Panc1 (cell line): ENCODE data around the gene SOAT1. TPM values are rescaled to one million over a fixed set of nuclear protein-coding genes. Genes with fewer than 3 reads are reported as not detected.
"Not testable (repeated sequence)": the region's sequence is repeated elsewhere in the genome, so short reads cannot be mapped to it uniquely, and the experiment has no call there.

Experiments used
- ATAC-seq: fragments of 200-7000 bp; cut with Tn5 transposase; 2 replicates; pipeline ENCODE4 v1.9.1; 2020; ENCODE audit warnings: mild to moderate bottlenecking, moderate library complexity
- BruUV-seq: library from RNA; stranded (reverse); fragments of 400-500 nt; replicated peaks from 2 replicates; lab custom pipeline; 2021; lab: Mats Ljungman, UMichigan
- CTCF ChIA-PET: fragments of 300-600 bp; sonication (Branson Sonifier 250); formaldehyde crosslinking; loops from one replicate; lab custom pipeline; 2022; ENCODE audit warnings: antibody characterized with exemption; lab: Charles Lee
- POLR2A ChIA-PET: fragments of 300-600 bp; sonication (Branson Sonifier 250); formaldehyde crosslinking; loops from one replicate; lab custom pipeline; 2022; ENCODE audit warnings: antibody characterized with exemption; lab: Charles Lee
- DNase-seq: peaks from one replicate; pipeline ENCODE4 v3.0.0-alpha.2; 2010; ENCODE audit warnings: low read depth, low spot score
- H3K27ac ChIP-seq: 2 replicates; pipeline ENCODE4 v1.5.1; 2011; ENCODE audit warnings: mild to moderate bottlenecking, low read length, inconsistent platforms
- H3K27me3 ChIP-seq: fragments of 200-500 bp; sonication (Bioruptor generic); 2 replicates; pipeline ENCODE4 v1.6.0; 2014; ENCODE audit warnings: low read length, inconsistent platforms; ENCODE audit not compliant: control insufficient read depth, insufficient read depth
- H3K36me3 ChIP-seq: fragments of 200-500 bp; sonication (Bioruptor generic); 2 replicates; pipeline ENCODE4 v1.5.1; 2014; ENCODE audit warnings: inconsistent platforms, mild to moderate bottlenecking, low read length, moderate library complexity; ENCODE audit not compliant: control insufficient read depth, insufficient read depth
- H3K4me1 ChIP-seq: 2 replicates; pipeline ENCODE4 v1.5.1; 2011; ENCODE audit warnings: inconsistent platforms, mild to moderate bottlenecking, low read length, moderate library complexity; ENCODE audit not compliant: control insufficient read depth, insufficient read depth
- H3K4me3 ChIP-seq, 2 experiments: 2 replicates each; pipeline ENCODE4 v1.5.1; 2011 to 2012; ENCODE audit warnings: low read depth in 2 of 2, low read length in 2 of 2, mild to moderate bottlenecking in 2 of 2, inconsistent platforms in 1 of 2, moderate library complexity in 1 of 2
- H3K9me3 ChIP-seq: fragments of 200-500 bp; sonication (Bioruptor generic); 2 replicates; pipeline ENCODE4 v1.5.1; 2014; ENCODE audit warnings: low read depth, mild to moderate bottlenecking, inconsistent platforms, low read length, moderate library complexity; ENCODE audit not compliant: control insufficient read depth, insufficient read depth
- CTCF ChIP-seq: fragments of 450-650 bp; IDR thresholded peaks from 2 replicates; pipeline ENCODE4 v1.5.1; 2017; ENCODE audit warnings: mild to moderate bottlenecking
- POLR2AphosphoS5 ChIP-seq: IDR thresholded peaks from 2 replicates; pipeline ENCODE4 v1.6.1; 2012; ENCODE audit warnings: mild to moderate bottlenecking, low read depth, low read length, moderate library complexity
- REST ChIP-seq, 2 experiments: IDR thresholded peaks; 2 replicates each; pipeline ENCODE4 v1.6.1; 2011 to 2012; ENCODE audit warnings: low read depth in 2 of 2, control low read depth in 1 of 2, low read length in 1 of 2, mild to moderate bottlenecking in 1 of 2, moderate library complexity in 1 of 2; ENCODE audit not compliant: insufficient read depth in 1 of 2
- SIN3A ChIP-seq: IDR thresholded peaks from 2 replicates; pipeline ENCODE4 v1.6.1; 2012; ENCODE audit warnings: low read depth, mild to moderate bottlenecking, low read length, moderate library complexity, borderline replicate concordance; ENCODE audit not compliant: insufficient read depth
- TCF7L2 ChIP-seq: IDR thresholded peaks from 2 replicates; pipeline ENCODE4 v1.6.1; 2011; ENCODE audit warnings: mild to moderate bottlenecking, low read depth, low read length, inconsistent platforms
- in situ Hi-C: cut with HindIII; loops from 2 replicates; pipeline ENCODE4 v1.10.0; 2016; ENCODE audit warnings: low sequenced_read_pairs, low pct_unique_long_range_greater_than_20kb
- intact Hi-C: fragments of 100-400 bp; cut with micrococcal nuclease; formaldehyde crosslinking; loops from one replicate; pipeline ENCODE4 v1.10.0; 2022; ENCODE audit not compliant: unreplicated experiment
- total RNA-seq: library from RNA; stranded (reverse); gene quantifications from one replicate; pipeline ENCODE4 v1.2.1, GENCODE V29; 2021; ENCODE audit not compliant: unreplicated experiment

SOAT1 gene
- total RNA-seq, 1 experiment from 2014 or later = 57.2 TPM

- peaks cover 11% of the 10 kb centered on the region for H3K36me3 ChIP-seq
These were observed 59.9 kb downstream of the SOAT1 start for GRCh38 chr1:179353546-179353945.

GRCh38 chr1:179361631-179362030, 68.0 kb downstream of the SOAT1 start:
- intact Hi-C loops, H3K4me1 ChIP-seq, POLR2A ChIA-PET, CTCF ChIA-PET, H3K4me3 ChIP-seq, ATAC-seq, DNase-seq, H3K27ac ChIP-seq, H3K9me3 ChIP-seq, in situ Hi-C loops, BruUV-seq, H3K36me3 ChIP-seq, H3K27me3 ChIP-seq: not testable (repeated sequence)

More at GRCh38 chr1:179353546-179353945, 59.9 kb downstream of the SOAT1 start:
- intact Hi-C loops = no loop called here
- Histone ChIP-seq H3K4me3 (no peak overlapping the region), H3K9me3 (no peaks in the 10 kb centered on the region), H3K4me1 (no peaks in the 10 kb centered on the region), H3K27ac (no peak overlapping the region), H3K27me3 (no peaks in the 10 kb centered on the region)
- POLR2A ChIA-PET = no interaction called here
- DNase-seq (no peak), ATAC-seq (no peak)
- CTCF ChIA-PET = no interaction called here
- TF ChIP-seq REST (IDR thresholded peaks at IDR 0.05; ENCODE audit: insufficient read depth in 1 of 2, low read depth in 2 of 2, low read length in 1 of 2) (no peak), SIN3A (no peak), CTCF (no peak), TCF7L2 (no peak), POLR2AphosphoS5 (no peak)
- in situ Hi-C loops = no loop called here
- BruUV-seq = no TSS peak

- Histone ChIP-seq H3K36me3 (no peaks in the 10 kb centered on the region), H3K9me3 (no peaks in the 10 kb centered on the region), H3K27ac (peak within 1 kb of the TSS; percentile 94), H3K4me1 (no peaks in the 10 kb centered on the region), H3K4me3 (peak within 1 kb of the TSS; percentile 67 to 83), H3K27me3 (no peaks in the 10 kb centered on the region)
- no peak for TF ChIP-seq CTCF
- peak; percentile 94 for TF ChIP-seq SIN3A
- no peak for TF ChIP-seq TCF7L2
- no peak for TF ChIP-seq REST (IDR thresholded peaks at IDR 0.05; ENCODE audit: insufficient read depth in 1 of 2, low read depth in 2 of 2, low read length in 1 of 2)
- peak; percentile 42 for TF ChIP-seq POLR2AphosphoS5
- DNase-seq (peak; percentile 79), ATAC-seq (peak; percentile 97)
- in situ Hi-C loops (no loop called here), intact Hi-C loops (loop anchor here (5.0 kb wide), 2 partner anchors 243 to 823 kb away; no protein-coding TSS in a partner anchor)
- POLR2A ChIA-PET = interaction anchor here (0.5 to 0.6 kb wide), 3 partner anchors 71 to 81 kb away, joined by 4 to 17 read pairs (median 8); partner anchors contain the start of gene SOAT1
- CTCF ChIA-PET = interaction anchor here (0.6 kb wide), 1 partner anchor 248 kb away, joined by 7 read pairs; no protein-coding TSS in a partner anchor
- TSS peak; percentile 98 for BruUV-seq
These were observed 71.9 kb downstream of the SOAT1 start, which contains the start of gene AXDND1 for GRCh38 chr1:179365342-179366092. Gene AXDND1 (plus strand): TSS chr1:179365971. CDS start chr1:179366510, 539 bp downstream.
